Gastrocnemius medialis (tissue), 4 donors: Measurements from ENCODE around the gene AUTS2.

Source experiments
- CTCF ChIP-seq, 5 experiments: fragments of 450-650 bp in 3 of 5; fragments of 200-600 bp in 2 of 5; sonication (generic) in 2 of 5; IDR thresholded peaks in 4 of 5; conservative IDR thresholded peaks in 1 of 5; 1 replicate in 4 of 5; 2 replicates in 1 of 5; pipeline ENCODE4 v1.5.1; 2016 to 2019; ENCODE audit warnings: antibody characterized with exemption in 5 of 5, mild to moderate bottlenecking in 3 of 5, moderate library complexity in 3 of 5
- POLR2A ChIP-seq, 2 donors: fragments of 450-650 bp; IDR thresholded peaks; one replicate each; pipeline ENCODE4 v1.6.1; 2017; ENCODE audit warnings: antibody characterized with exemption in 2 of 2, mild to moderate bottlenecking in 2 of 2, moderate library complexity in 2 of 2

GRCh38 chr7:70448312-70448906 is 850.1 kb downstream of the AUTS2 start:
- TF ChIP-seq CTCF (IDR thresholded peaks at IDR 0.05 in 4 of 5, conservative IDR thresholded peaks at IDR 0.05 in 1 of 5) = no peak
- TF ChIP-seq POLR2A (IDR thresholded peaks at IDR 0.05) = no peak
